GM18858 (cell line): Measurements from ENCODE around the gene CBLIF.
"Not testable (repeated sequence)": the region's sequence is repeated elsewhere in the genome, so short reads cannot be mapped to it uniquely, and the experiment has no call there.

Experiments
- ATAC-seq: cut with Tn5 transposase; IDR thresholded peaks from one replicate; pipeline ENCODE4 v1.9.1; 2021; ENCODE audit not compliant: unreplicated experiment

Gene CBLIF

GRCh38 chr11:59845399-59845798 is at the start of gene CBLIF:
Gene CBLIF (minus strand): TSS chr11:59845499. CDS start chr11:59845453, 46 bp downstream.
- ATAC-seq: no peak

- ATAC-seq: no peak
Observed at GRCh38 chr11:59894616-59895015, 49.3 kb upstream of the CBLIF start.

GRCh38 chr11:59891781-59892181 is 46.5 kb upstream of the CBLIF start:
- no peak for ATAC-seq

GRCh38 chr11:59887156-59887555 is 41.9 kb upstream of the CBLIF start:
- ATAC-seq: not testable (repeated sequence)

GRCh38 chr11:59883597-59883996 is 38.3 kb upstream of the CBLIF start:
- no peak for ATAC-seq

- no peak for ATAC-seq
Observed at GRCh38 chr11:59879567-59879966, 34.3 kb upstream of the CBLIF start.

GRCh38 chr11:59878575-59878974 is 33.3 kb upstream of the CBLIF start, which contains the start of gene OOSP3:
Gene OOSP3 (plus strand): TSS chr11:59878782. CDS start chr11:59878809, 27 bp downstream.
- no peak for ATAC-seq

- no peak for ATAC-seq
Observed at GRCh38 chr11:59877784-59878183, 32.5 kb upstream of the CBLIF start.

- no peak for ATAC-seq
Observed at GRCh38 chr11:59877325-59877724, 32.0 kb upstream of the CBLIF start.

GRCh38 chr11:59875856-59876519 is 30.7 kb upstream of the CBLIF start:
- no peak for ATAC-seq

GRCh38 chr11:59872076-59872475 is 26.8 kb upstream of the CBLIF start:
- ATAC-seq: no peak

GRCh38 chr11:59867946-59868345 is 22.6 kb upstream of the CBLIF start:
- ATAC-seq: no peak

GRCh38 chr11:59866836-59867235 is 21.5 kb upstream of the CBLIF start:
- no peak for ATAC-seq

- no peak for ATAC-seq
Observed at GRCh38 chr11:59866397-59866796, 21.1 kb upstream of the CBLIF start, which contains the start of gene TCN1. Gene TCN1 (minus strand): TSS chr11:59866487. CDS start chr11:59866470, 17 bp downstream.

GRCh38 chr11:59865031-59865430 is 19.7 kb upstream of the CBLIF start:
- ATAC-seq: no peak

GRCh38 chr11:59862252-59862651 is 17.0 kb upstream of the CBLIF start:
- no peak for ATAC-seq

- ATAC-seq: no peak
Observed at GRCh38 chr11:59859673-59860072, 14.4 kb upstream of the CBLIF start.

- ATAC-seq: no peak
Observed at GRCh38 chr11:59857439-59858434, 12.4 kb upstream of the CBLIF start.

- ATAC-seq: no peak
Observed at GRCh38 chr11:59854871-59855270, 9.6 kb upstream of the CBLIF start.

- ATAC-seq: not testable (repeated sequence)
Observed at GRCh38 chr11:59851416-59851815, 6.1 kb upstream of the CBLIF start.

- not testable (repeated sequence) for ATAC-seq
Observed at GRCh38 chr11:59849551-59849950, 4.3 kb upstream of the CBLIF start.

GRCh38 chr11:59849129-59849528 is 3.8 kb upstream of the CBLIF start:
- ATAC-seq: no peak
